ENCODE measurements around the gene PTDSS2. TPM values are rescaled to one million over a fixed set of nuclear protein-coding genes. Genes with fewer than 3 reads are reported as not detected.

Gene PTDSS2
- polyA plus RNA-seq, 2 of the 4 experiments (the other 2 are of a cell fraction) = 23.4 to 38.9 TPM

- 88% methylated on average over 16 of the region's 16 CpGs for WGBS (ENCODE audit: missing lambda C conversion rate)
- FAIRE-seq (no peak), DNase-seq (ENCODE audit: low read depth in 1 of 2, low spot score in 1 of 2) (no peak), ATAC-seq (no peak)
- Histone ChIP-seq H3K4me3 (no peak overlapping the region), H3K9me3 (no peaks in the 10 kb centered on the region), H3K4me2 (no peak overlapping the region), H3K27ac (no peak overlapping the region), H3K4me1 (no peaks in the 10 kb centered on the region)
- no peak for TF ChIP-seq CHD4 (IDR thresholded peaks at IDR 0.05; ENCODE audit: borderline replicate concordance)
- TF ChIP-seq JUN (IDR thresholded peaks at IDR 0.05) = no peak
- no peak for TF ChIP-seq CEBPB (IDR thresholded peaks at IDR 0.05)
- TF ChIP-seq, protein P1, sequence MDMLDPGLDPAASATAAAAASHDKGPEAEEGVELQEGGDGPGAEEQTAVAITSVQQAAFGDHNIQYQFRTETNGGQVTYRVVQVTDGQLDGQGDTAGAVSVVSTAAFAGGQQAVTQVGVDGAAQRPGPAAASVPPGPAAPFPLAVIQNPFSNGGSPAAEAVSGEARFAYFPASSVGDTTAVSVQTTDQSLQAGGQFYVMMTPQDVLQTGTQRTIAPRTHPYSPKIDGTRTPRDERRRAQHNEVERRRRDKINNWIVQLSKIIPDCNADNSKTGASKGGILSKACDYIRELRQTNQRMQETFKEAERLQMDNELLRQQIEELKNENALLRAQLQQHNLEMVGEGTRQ (IDR thresholded peaks at IDR 0.05) = no peak
- TF ChIP-seq NFE2L2 (conservative IDR thresholded peaks at IDR 0.05; ENCODE audit: low read length) = no peak
- TF ChIP-seq, protein P2, sequence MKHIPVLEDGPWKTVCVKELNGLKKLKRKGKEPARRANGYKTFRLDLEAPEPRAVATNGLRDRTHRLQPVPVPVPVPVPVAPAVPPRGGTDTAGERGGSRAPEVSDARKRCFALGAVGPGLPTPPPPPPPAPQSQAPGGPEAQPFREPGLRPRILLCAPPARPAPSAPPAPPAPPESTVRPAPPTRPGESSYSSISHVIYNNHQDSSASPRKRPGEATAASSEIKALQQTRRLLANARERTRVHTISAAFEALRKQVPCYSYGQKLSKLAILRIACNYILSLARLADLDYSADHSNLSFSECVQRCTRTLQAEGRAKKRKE (CRISPR knock-in tag; IDR thresholded peaks at IDR 0.05; ENCODE audit: low read depth) = no peak
- no peak for TF ChIP-seq KDM5A (IDR thresholded peaks at IDR 0.05)
- no peak for TF ChIP-seq ZNF302 (CRISPR knock-in tag; IDR thresholded peaks at IDR 0.05)
- no peak for TF ChIP-seq HOXB13 (CRISPR knock-in tag; IDR thresholded peaks at IDR 0.05; ENCODE audit: low read depth)
- TF ChIP-seq JUNB (IDR thresholded peaks at IDR 0.05) = no peak
- TF ChIP-seq ZC3H11A (IDR thresholded peaks at IDR 0.05) = no peak
- TF ChIP-seq RFX5 (IDR thresholded peaks at IDR 0.05) = no peak
- TF ChIP-seq NR3C1 (IDR thresholded peaks at IDR 0.05) = no peak
- POLR2A ChIA-PET = no interaction called here
- CTCF ChIA-PET = interaction anchor here (0.7 to 1.1 kb wide), 3 partner anchors 12 to 29 kb away, joined by 3 to 5 read pairs (median 3); no protein-coding TSS in a partner anchor
Observed at GRCh38 chr11:477052-477715, 27.1 kb downstream of the PTDSS2 start.

- H3K4me3 ChIP-seq = no peak overlapping the region
- CTCF ChIA-PET = interaction anchor here (0.8 to 2.7 kb wide), 7 partner anchors 9 to 229 kb away, joined by 3 to 14 read pairs (median 6); no protein-coding TSS in a partner anchor
- no peak for DNase-seq (ENCODE audit: low read depth in 1 of 2, low spot score in 1 of 2)
- no peaks in the 10 kb centered on the region for H3K4me1 ChIP-seq
- POLR2A ChIA-PET = interaction anchor here (0.7 kb wide), 1 partner anchor 73 kb away, joined by 3 read pairs; no protein-coding TSS in a partner anchor
- no peaks in the 10 kb centered on the region for H3K9me3 ChIP-seq
- H3K27ac ChIP-seq = no peak overlapping the region
- no peak for FAIRE-seq
- WGBS (ENCODE audit: missing lambda C conversion rate) = 95% methylated on average over 11 of the region's 13 CpGs
- TF ChIP-seq CHD2 (IDR thresholded peaks at IDR 0.05; ENCODE audit: low read length, partially characterized antibody) (no peak), KDM1A (IDR thresholded peaks at IDR 0.05; ENCODE audit: low read depth) (no peak), HDAC2 (IDR thresholded peaks at IDR 0.05) (no peak), HMGXB4 (CRISPR knock-in tag; IDR thresholded peaks at IDR 0.05; ENCODE audit: borderline replicate concordance) (no peak), RNF2 (IDR thresholded peaks at IDR 0.05; ENCODE audit: borderline replicate concordance, low read depth) (no peak), HOXB5 (CRISPR knock-in tag; IDR thresholded peaks at IDR 0.05) (no peak), MAZ (IDR thresholded peaks at IDR 0.05; ENCODE audit: borderline replicate concordance, low read depth, low read length) (no peak), FOSB (CRISPR knock-in tag; IDR thresholded peaks at IDR 0.05) (no peak), EP300 (IDR thresholded peaks at IDR 0.05) (no peak), CHD4 (IDR thresholded peaks at IDR 0.05; ENCODE audit: borderline replicate concordance) (no peak), RAD21 (conservative IDR thresholded peaks at IDR 0.05 in 1 of 2, IDR thresholded peaks at IDR 0.05 in 1 of 2) (no peak)
- no peak for ATAC-seq
- no peak overlapping the region for H3K4me2 ChIP-seq
Observed at GRCh38 chr11:479311-479710, 29.2 kb downstream of the PTDSS2 start.
